Right atrium auricular region (tissue), 2 donors: Measurements from ENCODE around the gene GPR21. TPM values are rescaled to one million over a fixed set of nuclear protein-coding genes. Genes with fewer than 3 reads are reported as not detected.

Experiments used
- DNase-seq: peaks from one replicate; pipeline ENCODE4 v3.0.0-alpha.2; 2019; ENCODE audit warnings: low spot score
- H3K27ac ChIP-seq, 2 donors: fragments of 200-600 bp; sonication (generic); 1 replicate in 1 of 2; 2 replicates in 1 of 2; pipeline ENCODE4 v1.5.1; 2016 to 2019
- H3K27me3 ChIP-seq, 2 donors: fragments of 200-600 bp; sonication (generic); one replicate each; pipeline versions ENCODE4 v1.5.1 to v1.6.0; 2017 to 2019
- H3K36me3 ChIP-seq: fragments of 200-600 bp; sonication (generic); one replicate; pipeline ENCODE4 v1.5.1; 2016
- H3K4me1 ChIP-seq, 2 donors: fragments of 200-600 bp; sonication (generic); one replicate each; pipeline versions ENCODE4 v1.5.1 to v1.6.0; 2017 to 2019
- H3K4me3 ChIP-seq, 2 donors: fragments of 200-600 bp; sonication (generic); 1 replicate in 1 of 2; 2 replicates in 1 of 2; pipeline ENCODE4 v1.5.1; 2017 to 2019; ENCODE audit warnings: mild to moderate bottlenecking in 1 of 2, moderate library complexity in 1 of 2
- H3K9me3 ChIP-seq, 2 donors: fragments of 200-600 bp; sonication (generic); one replicate each; pipeline ENCODE4 v1.5.1; 2019
- total RNA-seq, 2 donors: library from RNA; depleted of rRNA; stranded (reverse); fragments of >200 nt; gene quantifications; one replicate each; pipeline ENCODE4 v1.1.0, GENCODE V29; 2016
- TF ChIP-seq, protein P1 (sequence below), 2 donors: fragments of 200-600 bp; sonication (generic); IDR thresholded peaks; one replicate each; pipeline ENCODE4 v1.5.1; 2019; ENCODE audit warnings: antibody characterized with exemption in 2 of 2

GPR21 gene
- total RNA-seq, 2 donors from 2014 or later, result 1.4 TPM; not detected in 1

GRCh38 chr9:122996586-122996985 lies 36.9 kb upstream of the GPR21 start:
- H3K4me1 ChIP-seq, result no peaks in the 10 kb centered on the region
- no peaks in the 10 kb centered on the region for H3K9me3 ChIP-seq
- DNase-seq, result no peak
- TF ChIP-seq, protein P1, sequence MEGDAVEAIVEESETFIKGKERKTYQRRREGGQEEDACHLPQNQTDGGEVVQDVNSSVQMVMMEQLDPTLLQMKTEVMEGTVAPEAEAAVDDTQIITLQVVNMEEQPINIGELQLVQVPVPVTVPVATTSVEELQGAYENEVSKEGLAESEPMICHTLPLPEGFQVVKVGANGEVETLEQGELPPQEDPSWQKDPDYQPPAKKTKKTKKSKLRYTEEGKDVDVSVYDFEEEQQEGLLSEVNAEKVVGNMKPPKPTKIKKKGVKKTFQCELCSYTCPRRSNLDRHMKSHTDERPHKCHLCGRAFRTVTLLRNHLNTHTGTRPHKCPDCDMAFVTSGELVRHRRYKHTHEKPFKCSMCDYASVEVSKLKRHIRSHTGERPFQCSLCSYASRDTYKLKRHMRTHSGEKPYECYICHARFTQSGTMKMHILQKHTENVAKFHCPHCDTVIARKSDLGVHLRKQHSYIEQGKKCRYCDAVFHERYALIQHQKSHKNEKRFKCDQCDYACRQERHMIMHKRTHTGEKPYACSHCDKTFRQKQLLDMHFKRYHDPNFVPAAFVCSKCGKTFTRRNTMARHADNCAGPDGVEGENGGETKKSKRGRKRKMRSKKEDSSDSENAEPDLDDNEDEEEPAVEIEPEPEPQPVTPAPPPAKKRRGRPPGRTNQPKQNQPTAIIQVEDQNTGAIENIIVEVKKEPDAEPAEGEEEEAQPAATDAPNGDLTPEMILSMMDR (IDR thresholded peaks at IDR 0.05), result no peak
- peaks cover 33% of the 10 kb centered on the region for H3K36me3 ChIP-seq
- no peak overlapping the region for H3K4me3 ChIP-seq
- no peaks in the 10 kb centered on the region for H3K27me3 ChIP-seq
- H3K27ac ChIP-seq, result no peak overlapping the region

- Histone ChIP-seq H3K4me1 (peaks cover 0 to 5% of the 10 kb centered on the region in 2 donors), H3K9me3 (no peaks in the 10 kb centered on the region), H3K4me3 (no peak overlapping the region), H3K27ac (no peak overlapping the region), H3K27me3 (no peaks in the 10 kb centered on the region), H3K36me3 (peaks cover 28% of the 10 kb centered on the region)
- no peak for DNase-seq
- TF ChIP-seq, protein P1 (IDR thresholded peaks at IDR 0.05), result no peak
Measured at GRCh38 chr9:122998448-122998847, 35.0 kb upstream of the GPR21 start.

- Histone ChIP-seq H3K9me3 (no peaks in the 10 kb centered on the region), H3K27me3 (no peaks in the 10 kb centered on the region), H3K4me3 (no peak overlapping the region), H3K36me3 (peaks cover 28% of the 10 kb centered on the region), H3K27ac (no peak overlapping the region), H3K4me1 (peaks cover 0 to 15% of the 10 kb centered on the region in 2 donors)
- TF ChIP-seq, protein P1 (IDR thresholded peaks at IDR 0.05), result no peak
- DNase-seq, result no peak
Measured at GRCh38 chr9:123000371-123001068, 32.9 kb upstream of the GPR21 start.

- peaks cover 0 to 15% of the 10 kb centered on the region in 2 donors for H3K4me1 ChIP-seq
- TF ChIP-seq, protein P1 (IDR thresholded peaks at IDR 0.05), result no peak
- no peak for DNase-seq
- H3K27ac ChIP-seq, result no peak overlapping the region
- H3K4me3 ChIP-seq, result no peak overlapping the region
- H3K27me3 ChIP-seq, result no peaks in the 10 kb centered on the region
- H3K9me3 ChIP-seq, result no peaks in the 10 kb centered on the region
- H3K36me3 ChIP-seq, result peaks cover 17% of the 10 kb centered on the region
Measured at GRCh38 chr9:123002754-123003153, 30.7 kb upstream of the GPR21 start.

DNA sequence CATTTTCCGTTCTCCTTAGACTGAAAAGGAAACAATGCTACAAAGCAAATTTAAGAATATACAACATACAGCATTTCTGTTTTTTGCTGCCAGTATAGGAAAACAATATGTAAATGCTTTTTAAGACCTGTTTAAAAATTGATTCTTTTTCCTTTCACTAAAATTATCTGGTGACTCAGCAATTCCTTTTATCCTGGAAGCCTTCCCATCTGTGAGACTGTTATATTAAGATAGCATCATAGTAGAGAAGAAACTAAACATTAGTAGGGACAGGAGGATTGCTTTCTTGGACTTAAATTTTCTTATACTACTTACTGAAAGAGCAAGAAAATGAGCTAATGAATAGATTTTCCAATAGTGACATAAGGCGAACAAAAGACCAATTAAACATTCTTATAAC lies 30.0 kb upstream of the GPR21 start:
- Histone ChIP-seq H3K36me3 (peaks cover 10% of the 10 kb centered on the region), H3K4me3 (no peak overlapping the region), H3K9me3 (no peaks in the 10 kb centered on the region), H3K4me1 (peaks cover 0 to 15% of the 10 kb centered on the region in 2 donors), H3K27ac (no peak overlapping the region), H3K27me3 (no peaks in the 10 kb centered on the region)
- no peak for DNase-seq
- TF ChIP-seq, protein P1 (IDR thresholded peaks at IDR 0.05), result no peak

GRCh38 chr9:123005964-123006363 lies 27.5 kb upstream of the GPR21 start:
- no peaks in the 10 kb centered on the region for H3K9me3 ChIP-seq
- H3K27me3 ChIP-seq, result no peaks in the 10 kb centered on the region
- H3K27ac ChIP-seq, result no peak overlapping the region
- peaks cover 1% of the 10 kb centered on the region for H3K36me3 ChIP-seq
- peaks cover 0 to 15% of the 10 kb centered on the region in 2 donors for H3K4me1 ChIP-seq
- H3K4me3 ChIP-seq, result no peak overlapping the region
- TF ChIP-seq, protein P1 (IDR thresholded peaks at IDR 0.05), result no peak
- no peak for DNase-seq
